ENCODE data around the gene ABCD1.
"Not testable (repeated sequence)": the region's sequence is repeated elsewhere in the genome, so short reads cannot be mapped to it uniquely, and the experiment has no call there.

ABCD1 gene

DNA sequence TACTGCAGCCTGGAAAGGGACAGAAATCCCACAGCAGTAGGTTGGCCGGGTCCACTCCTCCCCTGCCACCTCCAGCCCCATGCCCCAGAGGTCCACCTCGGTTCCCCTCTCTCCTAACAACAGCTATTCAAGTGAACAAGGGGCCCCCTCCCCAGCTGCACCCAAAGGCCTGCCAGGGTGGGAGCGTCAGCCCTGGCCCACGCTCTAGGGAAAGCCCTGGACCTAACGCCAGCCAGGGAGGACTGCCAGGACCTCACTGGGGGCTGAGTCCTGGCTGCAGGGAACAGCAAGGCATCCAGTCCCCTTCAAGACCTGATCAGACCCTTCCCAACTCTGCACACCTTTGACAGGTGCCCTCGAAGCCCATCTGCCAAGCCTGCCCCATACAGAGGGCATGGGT is 23.7 kb upstream of the ABCD1 start:
- H3K36me3 ChIP-seq (ENCODE audit: control insufficient read depth in 5 of 5, insufficient read depth in 5 of 5, low read length in 5 of 5) = peaks cover 0 to 78% (median 37%) of the 10 kb centered on the region in 5 donors
- peaks cover 0 to 8% (median 2%) of the 10 kb centered on the region in 5 donors for H3K27me3 ChIP-seq (ENCODE audit: control insufficient read depth in 5 of 5, insufficient read depth in 4 of 5, low read length in 5 of 5)
- H3K4me3 ChIP-seq (ENCODE audit: low read depth in 1 of 5, low read length in 5 of 5) = no peak overlapping the region
- H3K27ac ChIP-seq (ENCODE audit: low read depth, low read length) = no peak overlapping the region
- H3K9ac ChIP-seq (ENCODE audit: low read length in 5 of 5) = no peak overlapping the region
- H3K4me1 ChIP-seq (ENCODE audit: control insufficient read depth in 5 of 5, insufficient read depth in 5 of 5, low read length in 5 of 5) = peaks cover 0 to 18% (median 0%) of the 10 kb centered on the region in 5 donors
- no peaks in the 10 kb centered on the region for H3K9me3 ChIP-seq (ENCODE audit: control insufficient read depth in 5 of 5, low read length in 5 of 5)

DNA sequence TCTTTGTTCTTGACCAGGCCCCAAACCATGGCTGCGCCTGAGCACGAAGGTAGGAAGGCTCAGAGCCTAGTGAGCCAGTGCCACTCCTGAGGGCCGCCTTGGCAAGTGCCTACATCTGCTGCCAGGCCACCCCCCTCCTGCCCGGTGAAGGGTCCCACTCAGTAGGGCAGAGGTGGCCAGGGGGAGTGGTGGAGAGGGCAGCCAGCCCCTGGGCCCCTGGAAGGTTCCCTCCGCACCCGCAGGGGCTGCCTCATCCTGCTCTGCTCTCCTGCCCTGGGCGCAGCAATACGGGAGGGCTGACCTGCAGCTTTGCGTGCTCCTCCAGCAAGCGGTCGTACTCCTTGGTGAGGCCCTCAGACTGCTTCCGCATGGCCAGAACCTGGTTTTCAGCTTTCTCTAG is 22.9 kb upstream of the ABCD1 start:
- no peak overlapping the region for H3K4me3 ChIP-seq (ENCODE audit: low read depth in 1 of 5, low read length in 5 of 5)
- no peaks in the 10 kb centered on the region for H3K9me3 ChIP-seq (ENCODE audit: control insufficient read depth in 5 of 5, low read length in 5 of 5)
- H3K4me1 ChIP-seq (ENCODE audit: control insufficient read depth in 5 of 5, insufficient read depth in 5 of 5, low read length in 5 of 5) = peaks cover 0 to 20% (median 3%) of the 10 kb centered on the region in 5 donors
- H3K27ac ChIP-seq (ENCODE audit: low read depth, low read length) = no peak overlapping the region
- H3K27me3 ChIP-seq (ENCODE audit: control insufficient read depth in 5 of 5, insufficient read depth in 4 of 5, low read length in 5 of 5) = peaks cover 0 to 11% (median 2%) of the 10 kb centered on the region in 5 donors
- H3K9ac ChIP-seq (ENCODE audit: low read length in 5 of 5) = no peak overlapping the region
- peaks cover 0 to 73% (median 37%) of the 10 kb centered on the region in 5 donors for H3K36me3 ChIP-seq (ENCODE audit: control insufficient read depth in 5 of 5, insufficient read depth in 5 of 5, low read length in 5 of 5)

DNA sequence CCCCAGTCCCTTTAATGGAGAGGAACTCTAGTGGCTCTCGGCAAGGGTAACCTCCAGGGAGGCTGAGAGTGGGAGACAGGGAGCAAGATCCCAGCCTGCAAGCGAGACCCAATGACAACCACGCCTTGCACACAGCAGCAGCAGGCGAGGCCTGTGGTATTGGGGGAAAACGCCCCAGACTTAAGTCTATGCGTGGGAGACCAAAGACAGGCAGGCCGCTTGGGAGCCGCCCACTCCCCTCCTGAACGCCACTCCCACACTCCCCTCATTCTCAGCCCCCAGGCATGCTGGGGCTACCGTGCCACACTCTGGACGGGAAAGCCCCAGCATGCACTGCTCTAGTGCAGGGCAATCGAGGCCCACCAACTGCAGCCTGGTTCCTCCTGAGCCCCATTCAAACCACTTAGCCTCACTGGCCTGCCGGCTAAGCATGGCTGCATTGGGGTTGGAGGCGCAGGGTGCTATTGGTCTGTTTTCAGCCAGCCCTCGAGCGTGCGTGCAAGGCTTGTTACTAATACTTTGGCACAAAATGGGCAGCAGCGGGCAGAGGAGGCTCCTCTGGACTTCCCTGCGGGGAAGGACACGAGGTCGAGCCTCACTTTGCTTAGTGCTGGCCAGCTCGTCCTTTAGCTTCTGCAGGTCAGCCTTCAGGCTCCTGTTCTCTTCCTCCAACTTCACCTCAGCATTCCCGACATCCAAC is 22.2 kb upstream of the ABCD1 start:
- peaks cover 0 to 22% (median 3%) of the 10 kb centered on the region in 5 donors for H3K4me1 ChIP-seq (ENCODE audit: control insufficient read depth in 5 of 5, insufficient read depth in 5 of 5, low read length in 5 of 5)
- H3K27me3 ChIP-seq (ENCODE audit: control insufficient read depth in 5 of 5, insufficient read depth in 4 of 5, low read length in 5 of 5) = peaks cover 0 to 12% (median 2%) of the 10 kb centered on the region in 5 donors
- H3K36me3 ChIP-seq (ENCODE audit: control insufficient read depth in 5 of 5, insufficient read depth in 5 of 5, low read length in 5 of 5) = peaks cover 0 to 65% (median 35%) of the 10 kb centered on the region in 5 donors
- H3K9me3 ChIP-seq (ENCODE audit: control insufficient read depth in 5 of 5, low read length in 5 of 5) = no peaks in the 10 kb centered on the region
- no peak overlapping the region for H3K9ac ChIP-seq (ENCODE audit: low read length in 5 of 5)
- no peak overlapping the region for H3K27ac ChIP-seq (ENCODE audit: low read depth, low read length)
- H3K4me3 ChIP-seq (ENCODE audit: low read depth in 1 of 5, low read length in 5 of 5) = no peak overlapping the region

DNA sequence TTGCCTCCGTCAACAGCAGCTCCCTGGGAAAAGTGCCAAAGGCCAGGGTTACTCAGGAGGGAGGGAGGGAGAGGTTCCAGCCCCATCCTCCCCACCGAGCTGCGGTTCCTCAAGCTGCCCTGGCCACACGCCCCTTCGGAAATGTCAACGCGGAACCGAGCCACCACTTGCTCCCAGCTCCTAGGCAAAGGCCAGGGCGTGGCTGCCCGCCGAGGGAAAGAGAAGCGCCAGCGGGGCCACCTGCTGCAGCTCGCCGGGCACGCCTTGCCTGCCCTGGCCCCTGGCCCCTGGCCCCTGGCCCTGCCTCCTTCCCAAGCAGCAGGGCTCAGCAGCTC is 21.7 kb upstream of the ABCD1 start:
- Histone ChIP-seq H3K4me1 (ENCODE audit: control insufficient read depth in 5 of 5, insufficient read depth in 5 of 5, low read length in 5 of 5) (peaks cover 0 to 24% (median 3%) of the 10 kb centered on the region in 5 donors), H3K9me3 (ENCODE audit: control insufficient read depth in 5 of 5, low read length in 5 of 5) (no peaks in the 10 kb centered on the region), H3K4me3 (ENCODE audit: low read depth in 1 of 5, low read length in 5 of 5) (no peak overlapping the region), H3K27ac (ENCODE audit: low read depth, low read length) (no peak overlapping the region), H3K27me3 (ENCODE audit: control insufficient read depth in 5 of 5, insufficient read depth in 4 of 5, low read length in 5 of 5) (peaks cover 0 to 12% (median 2%) of the 10 kb centered on the region in 5 donors), H3K9ac (ENCODE audit: low read length in 5 of 5) (no peak overlapping the region), H3K36me3 (ENCODE audit: control insufficient read depth in 5 of 5, insufficient read depth in 5 of 5, low read length in 5 of 5) (peaks cover 0 to 60% (median 35%) of the 10 kb centered on the region in 5 donors)

DNA sequence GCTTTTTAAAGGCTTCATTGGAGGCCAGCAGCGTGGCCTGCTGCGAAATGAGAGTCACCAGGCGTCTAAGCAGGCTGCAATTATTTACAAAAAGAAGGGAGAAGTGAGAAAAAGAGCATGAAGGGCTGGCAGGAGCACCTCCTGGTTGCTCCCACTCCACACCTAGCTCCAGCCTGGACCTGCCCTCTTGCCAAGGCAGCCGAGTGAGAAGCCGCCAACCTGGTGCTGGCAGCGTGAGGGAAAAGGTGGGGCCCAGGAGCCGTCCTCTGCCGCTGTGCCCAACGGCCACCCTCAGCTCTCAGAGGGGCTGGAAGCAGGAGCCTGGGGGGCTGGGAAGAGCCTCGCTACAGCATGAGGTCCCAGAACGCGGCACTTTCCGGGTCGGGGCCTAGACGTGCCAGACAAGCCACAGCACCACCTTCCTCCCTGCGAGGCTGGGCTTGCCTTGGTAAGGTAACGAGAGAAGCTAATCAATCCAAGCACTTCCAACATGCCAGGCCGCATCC is 20.6 kb upstream of the ABCD1 start:
- Histone ChIP-seq H3K27ac (ENCODE audit: low read depth, low read length) (no peak overlapping the region), H3K36me3 (ENCODE audit: control insufficient read depth in 5 of 5, insufficient read depth in 5 of 5, low read length in 5 of 5) (peaks cover 0 to 54% (median 32%) of the 10 kb centered on the region in 5 donors), H3K9ac (ENCODE audit: low read length in 5 of 5) (no peak overlapping the region), H3K27me3 (ENCODE audit: control insufficient read depth in 5 of 5, insufficient read depth in 4 of 5, low read length in 5 of 5) (peaks cover 0 to 10% (median 2%) of the 10 kb centered on the region in 5 donors), H3K4me1 (ENCODE audit: control insufficient read depth in 5 of 5, insufficient read depth in 5 of 5, low read length in 5 of 5) (peaks cover 0 to 28% (median 6%) of the 10 kb centered on the region in 5 donors), H3K9me3 (ENCODE audit: control insufficient read depth in 5 of 5, low read length in 5 of 5) (no peaks in the 10 kb centered on the region), H3K4me3 (ENCODE audit: low read depth in 1 of 5, low read length in 5 of 5) (no peak overlapping the region)

DNA sequence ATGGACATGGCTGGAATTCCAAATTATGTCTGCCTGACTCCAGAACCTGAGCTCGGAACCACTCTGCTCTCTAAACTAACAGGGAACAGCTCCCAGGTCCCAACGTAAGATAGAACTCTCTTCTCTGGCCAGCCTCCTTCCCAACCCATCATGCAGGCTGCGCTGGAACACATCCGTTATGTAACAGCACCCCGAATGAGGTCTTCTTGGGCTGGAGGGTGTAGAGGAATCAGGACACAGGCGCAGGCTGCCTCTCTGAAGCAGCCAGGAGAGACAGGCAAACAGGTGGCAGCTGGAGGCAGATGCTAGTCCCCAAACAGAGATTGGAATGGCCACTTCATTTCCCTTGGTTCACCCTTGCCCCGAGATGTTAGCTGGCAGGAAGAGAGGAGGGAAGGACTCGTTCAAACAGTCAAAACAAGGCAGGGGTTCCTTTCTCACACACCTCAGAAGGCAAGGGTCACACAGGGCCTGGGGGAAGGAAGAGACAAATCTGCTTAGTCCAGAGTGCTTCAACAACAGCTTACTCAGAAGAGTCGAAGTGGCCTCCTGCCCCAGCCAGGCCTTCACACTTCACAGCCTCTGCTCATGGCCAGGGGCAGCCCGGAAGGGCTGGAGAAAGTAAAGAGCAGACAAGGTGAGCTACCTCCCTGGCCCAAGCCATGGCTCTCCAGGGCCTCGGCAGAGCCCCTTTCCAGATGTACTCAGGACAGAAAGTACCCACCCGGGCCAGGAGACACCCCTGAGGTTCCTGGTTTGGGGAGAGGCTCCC is 19.8 kb upstream of the ABCD1 start:
- not testable (repeated sequence) for H3K4me3 ChIP-seq (ENCODE audit: low read depth in 1 of 5, low read length in 5 of 5); H3K9ac ChIP-seq (ENCODE audit: low read length in 5 of 5); H3K27me3 ChIP-seq (ENCODE audit: control insufficient read depth in 5 of 5, insufficient read depth in 4 of 5, low read length in 5 of 5); H3K27ac ChIP-seq (ENCODE audit: low read depth, low read length); H3K9me3 ChIP-seq (ENCODE audit: control insufficient read depth in 5 of 5, low read length in 5 of 5)
- Histone ChIP-seq H3K36me3 (ENCODE audit: control insufficient read depth in 5 of 5, insufficient read depth in 5 of 5, low read length in 5 of 5) (peaks cover 0 to 56% (median 32%) of the 10 kb centered on the region in 5 donors), H3K4me1 (ENCODE audit: control insufficient read depth in 5 of 5, insufficient read depth in 5 of 5, low read length in 5 of 5) (peaks cover 0 to 28% (median 6%) of the 10 kb centered on the region in 5 donors)

DNA sequence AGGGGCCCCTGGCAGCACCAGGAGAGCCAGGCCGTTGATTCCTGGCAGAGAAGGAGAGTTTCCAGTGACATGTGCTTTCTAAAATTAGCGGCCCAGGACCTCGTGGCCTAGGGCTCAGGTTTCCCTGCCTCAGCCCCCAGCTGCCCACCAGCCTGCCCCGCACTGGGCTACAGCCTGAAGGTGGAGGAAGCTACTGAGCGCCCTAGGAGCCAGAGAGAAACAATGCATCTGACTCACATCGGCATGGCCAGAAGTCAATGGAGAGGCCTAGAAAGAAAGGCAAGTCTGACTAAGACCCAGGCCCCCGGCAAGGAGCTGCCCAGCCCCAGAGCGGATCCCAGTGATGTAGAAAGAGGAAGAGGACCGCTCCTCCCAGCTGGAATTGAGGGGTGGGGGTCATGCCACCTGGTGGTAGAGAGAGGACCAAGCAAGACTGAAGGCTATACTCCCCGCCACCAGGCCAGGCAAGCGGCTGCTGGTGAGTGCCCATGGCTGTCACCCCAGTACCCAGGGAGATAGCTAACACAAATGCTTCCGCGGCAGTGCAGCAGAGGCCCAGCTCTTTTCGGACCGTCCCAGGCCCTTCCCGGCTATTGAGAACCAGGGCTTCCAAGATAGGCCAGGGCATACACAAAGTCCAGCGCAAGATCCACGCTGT is 19.1 kb upstream of the ABCD1 start:
- H3K9me3 ChIP-seq (ENCODE audit: control insufficient read depth in 5 of 5, low read length in 5 of 5); H3K9ac ChIP-seq (ENCODE audit: low read length in 5 of 5); H3K4me3 ChIP-seq (ENCODE audit: low read depth in 1 of 5, low read length in 5 of 5); H3K27ac ChIP-seq (ENCODE audit: low read depth, low read length): not testable (repeated sequence)
- H3K36me3 ChIP-seq (ENCODE audit: control insufficient read depth in 5 of 5, insufficient read depth in 5 of 5, low read length in 5 of 5) = peaks cover 0 to 62% (median 33%) of the 10 kb centered on the region in 5 donors
- H3K27me3 ChIP-seq (ENCODE audit: control insufficient read depth in 5 of 5, insufficient read depth in 4 of 5, low read length in 5 of 5) = peaks cover 0 to 13% (median 3%) of the 10 kb centered on the region in 5 donors
- peaks cover 0 to 23% (median 6%) of the 10 kb centered on the region in 5 donors for H3K4me1 ChIP-seq (ENCODE audit: control insufficient read depth in 5 of 5, insufficient read depth in 5 of 5, low read length in 5 of 5)

DNA sequence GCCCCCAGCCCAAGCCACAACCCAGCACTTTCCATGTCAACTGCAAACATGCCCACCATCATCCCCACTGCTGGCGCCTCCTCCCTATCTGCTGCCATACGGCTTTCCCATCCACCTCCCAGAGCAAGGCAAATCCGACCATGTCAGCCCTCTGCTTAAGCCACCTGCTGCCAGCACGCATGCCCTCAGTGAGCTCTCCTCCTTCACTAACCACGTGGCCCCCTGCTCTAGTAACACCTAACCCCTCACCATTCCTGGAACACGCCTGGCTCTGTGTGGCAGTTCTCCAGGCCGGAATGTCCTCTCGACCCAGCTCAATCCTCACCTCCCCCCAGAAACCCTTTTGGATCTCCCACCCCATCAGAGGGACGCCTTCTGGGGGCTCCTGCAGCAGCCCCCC is 17.9 kb upstream of the ABCD1 start:
- Histone ChIP-seq H3K36me3 (ENCODE audit: control insufficient read depth in 5 of 5, insufficient read depth in 5 of 5, low read length in 5 of 5) (peaks cover 0 to 53% (median 23%) of the 10 kb centered on the region in 5 donors), H3K9ac (ENCODE audit: low read length in 5 of 5) (no peak overlapping the region), H3K4me3 (ENCODE audit: low read depth in 1 of 5, low read length in 5 of 5) (no peak overlapping the region), H3K9me3 (ENCODE audit: control insufficient read depth in 5 of 5, low read length in 5 of 5) (no peaks in the 10 kb centered on the region), H3K27ac (ENCODE audit: low read depth, low read length) (no peak overlapping the region), H3K27me3 (ENCODE audit: control insufficient read depth in 5 of 5, insufficient read depth in 4 of 5, low read length in 5 of 5) (peaks cover 0 to 14% (median 3%) of the 10 kb centered on the region in 5 donors), H3K4me1 (ENCODE audit: control insufficient read depth in 5 of 5, insufficient read depth in 5 of 5, low read length in 5 of 5) (peaks cover 0 to 15% (median 6%) of the 10 kb centered on the region in 5 donors)

DNA sequence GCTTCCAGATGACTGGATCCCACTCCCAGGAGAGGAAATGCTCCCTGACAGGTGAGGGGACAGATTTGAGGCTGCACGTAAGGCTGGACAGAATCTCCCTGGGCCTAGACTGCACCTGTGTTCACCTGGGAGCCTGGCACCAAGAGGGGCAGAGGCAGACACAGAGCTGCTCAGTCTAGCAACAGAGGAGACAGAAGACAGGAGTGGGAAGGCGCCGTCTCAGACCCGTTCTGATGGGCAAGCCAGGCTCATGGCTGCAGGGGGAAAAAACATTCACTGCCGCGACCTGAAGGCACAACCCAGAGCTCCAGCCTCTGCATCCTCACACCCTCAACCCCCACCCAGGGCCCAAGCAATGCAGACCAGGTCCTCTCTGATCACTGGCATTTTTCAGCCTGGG is 17.2 kb upstream of the ABCD1 start:
- Histone ChIP-seq H3K4me3 (ENCODE audit: low read depth in 1 of 5, low read length in 5 of 5) (no peak overlapping the region), H3K27ac (ENCODE audit: low read depth, low read length) (no peak overlapping the region), H3K4me1 (ENCODE audit: control insufficient read depth in 5 of 5, insufficient read depth in 5 of 5, low read length in 5 of 5) (peaks cover 0 to 15% (median 6%) of the 10 kb centered on the region in 5 donors)

More for the DNA sequence above, 17.2 kb upstream of the ABCD1 start:
- Histone ChIP-seq H3K36me3 (ENCODE audit: control insufficient read depth in 5 of 5, insufficient read depth in 5 of 5, low read length in 5 of 5) (peaks cover 0 to 47% (median 18%) of the 10 kb centered on the region in 5 donors), H3K9ac (ENCODE audit: low read length in 5 of 5) (no peak overlapping the region), H3K27me3 (ENCODE audit: control insufficient read depth in 5 of 5, insufficient read depth in 4 of 5, low read length in 5 of 5) (peaks cover 0 to 12% (median 3%) of the 10 kb centered on the region in 5 donors), H3K9me3 (ENCODE audit: control insufficient read depth in 5 of 5, low read length in 5 of 5) (no peaks in the 10 kb centered on the region)

Measured in subcutaneous abdominal adipose tissue (tissue), 5 donors.